Measurements from ENCODE around the gene SCUBE2. TPM values are rescaled to one million over a fixed set of nuclear protein-coding genes. Genes with fewer than 3 reads are reported as not detected.

SCUBE2 gene
- polyA plus RNA-seq, 1 of the 3 experiments (the other 2 are of a cell fraction): 0.76 TPM

- Histone ChIP-seq H3K9me3 (no peaks in the 10 kb centered on the region), H3K27me3 (ENCODE audit: insufficient read depth) (no peaks in the 10 kb centered on the region), H3K9me2 (no peaks in the 10 kb centered on the region), H3K27ac (ENCODE audit: low read depth in 2 of 2, low read length in 1 of 2) (no peak overlapping the region), H3K4me3 (ENCODE audit: low read depth in 2 of 2, low read length in 1 of 2) (no peak overlapping the region), H3K36me3 (replicated peaks in 1 of 2; ENCODE audit: control insufficient read depth in 1 of 2, insufficient read depth in 2 of 2, low read length in 1 of 2) (peaks cover 0 to 4% of the 10 kb centered on the region in 2 experiments), H3F3A (replicated peaks; ENCODE audit: insufficient read depth) (no peaks in the 10 kb centered on the region), H3K4me2 (no peak overlapping the region), H2AFZ (ENCODE audit: low read depth) (no peak overlapping the region), H3K79me2 (ENCODE audit: insufficient read depth) (no peaks in the 10 kb centered on the region), H3K4me1 (ENCODE audit: control insufficient read depth in 1 of 2, insufficient read depth in 2 of 2, low read depth in 1 of 2, low read length in 1 of 2) (peaks cover 0 to 19% of the 10 kb centered on the region in 2 experiments; a peak in 1 of 4 replicates), H4K20me1 (ENCODE audit: insufficient read depth) (no peaks in the 10 kb centered on the region), H3K9ac (no peak overlapping the region)
- ChIA-PET CTCF (interaction anchor here (0.9 to 1.5 kb wide), 4 partner anchors 13 to 61 kb away, joined by 3 to 5 read pairs (median 4); no protein-coding TSS in a partner anchor), POLR2A (no interaction called here)
- 46% methylated on average over 3 of the region's 3 CpGs for WGBS (ENCODE audit: low lambda C conversion rate)
- DNase-seq: no peak
- TF ChIP-seq POLR2AphosphoS5 (IDR thresholded peaks at IDR 0.05; ENCODE audit: low read depth, low read length) (no peak), IRF3 (IDR thresholded peaks at IDR 0.05; ENCODE audit: low read depth, low read length) (no peak), RCOR1 (IDR thresholded peaks at IDR 0.05; ENCODE audit: low read length) (no peak), EZH2phosphoT487 (IDR thresholded peaks at IDR 0.05; ENCODE audit: borderline replicate concordance, low read depth) (no peak), REST (IDR thresholded peaks at IDR 0.05; ENCODE audit: low read depth, low read length) (no peak), FOSL2 (IDR thresholded peaks at IDR 0.05; ENCODE audit: borderline replicate concordance, low read depth) (no peak), RFX5 (IDR thresholded peaks at IDR 0.05; ENCODE audit: low read length) (no peak), FOXM1 (IDR thresholded peaks at IDR 0.05; ENCODE audit: low read depth) (no peak), PBX3 (IDR thresholded peaks at IDR 0.05) (no peak), SIN3A (IDR thresholded peaks at IDR 0.05; ENCODE audit: borderline replicate concordance, low read depth, low read length) (no peak), GATA2 (CRISPR knock-in tag; IDR thresholded peaks at IDR 0.05) (no peak), ELF1 (IDR thresholded peaks at IDR 0.05) (no peak), EP300 (IDR thresholded peaks at IDR 0.05; ENCODE audit: borderline replicate concordance in 1 of 2, low read depth in 1 of 2, low read length in 1 of 2) (no peak), RXRA (IDR thresholded peaks at IDR 0.05; ENCODE audit: borderline replicate concordance, low read depth) (no peak)
Measured at GRCh38 chr11:9076661-9077060, 14.7 kb downstream of the SCUBE2 start.

All from SK-N-SH (cell line).